Measurements from ENCODE around the gene SULF2.

SULF2 gene

DNA sequence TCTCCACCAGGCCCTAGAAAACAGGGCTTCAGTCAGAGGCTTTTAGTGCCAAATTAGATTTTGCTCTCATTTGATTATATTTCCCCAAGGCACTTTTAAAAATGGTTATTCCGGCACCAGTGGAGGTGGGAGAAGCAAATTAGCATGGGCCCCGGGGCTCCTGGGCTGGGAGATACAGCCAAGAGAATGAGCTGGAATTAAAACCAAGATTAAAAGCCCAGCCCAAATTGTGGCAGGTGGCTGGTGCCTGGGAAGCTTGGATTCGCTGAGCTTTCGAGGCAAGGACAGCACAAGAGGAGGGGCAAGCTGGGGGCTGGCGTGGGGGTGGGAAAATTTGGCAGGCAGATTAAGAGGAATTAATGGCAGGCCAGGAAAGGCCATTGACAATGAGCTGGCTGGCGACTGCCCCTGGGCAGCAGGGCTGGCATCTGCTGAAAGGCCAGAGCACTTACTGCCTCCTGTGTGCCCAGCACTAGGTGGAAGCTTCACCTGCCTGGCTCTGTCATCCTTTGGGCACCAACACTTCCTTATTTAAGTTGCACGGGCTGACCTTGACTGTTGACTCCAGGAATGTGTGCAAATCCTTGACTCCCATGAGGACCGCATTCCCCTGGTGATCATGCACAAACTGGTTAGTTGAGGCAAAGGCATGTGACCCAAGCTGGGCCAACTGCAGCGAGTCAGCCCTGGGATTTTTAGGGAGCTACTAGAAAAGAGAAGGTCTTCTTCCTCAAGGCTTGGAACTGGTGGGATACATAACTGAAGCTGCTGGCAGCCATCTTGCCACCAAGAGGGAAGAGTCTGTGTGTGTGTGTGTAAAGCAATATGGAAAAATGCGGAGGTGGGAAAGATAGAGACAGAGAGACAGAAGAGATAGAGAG lies 76.1 kb downstream of the SULF2 start:
- no peak for DNase-seq

DNA sequence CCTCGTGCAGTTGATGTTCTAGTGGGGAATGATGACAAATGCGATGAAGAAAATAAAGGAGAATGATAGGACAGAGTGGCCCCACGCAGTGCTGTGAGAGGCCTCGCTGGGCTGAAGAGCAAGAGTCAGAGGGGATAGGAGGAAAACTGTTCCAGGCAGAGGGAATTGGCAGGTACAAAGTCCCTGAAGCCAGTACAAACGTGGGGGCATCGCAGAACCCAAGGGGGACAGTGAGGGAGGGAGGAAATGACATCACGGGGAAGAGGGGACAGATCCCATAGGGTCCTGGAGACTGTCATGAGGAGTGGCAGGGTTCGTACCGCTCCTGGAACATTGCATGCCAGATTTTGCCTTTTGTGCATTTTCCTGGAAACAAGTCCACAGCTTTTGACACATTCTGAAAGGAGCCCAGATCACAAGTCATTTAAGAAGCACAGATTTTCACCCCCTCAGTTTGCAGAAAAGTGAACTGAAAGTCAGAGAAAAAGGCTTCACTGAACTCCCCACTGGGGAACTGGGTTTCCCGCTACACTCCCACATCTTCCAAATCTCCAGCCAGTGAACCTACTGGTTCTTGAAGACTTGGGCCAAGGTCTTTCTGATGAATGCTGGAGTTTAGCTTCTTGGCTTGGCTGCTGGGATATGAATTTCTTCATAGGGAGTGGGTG lies 77.0 kb downstream of the SULF2 start:
- no peak for DNase-seq

DNA sequence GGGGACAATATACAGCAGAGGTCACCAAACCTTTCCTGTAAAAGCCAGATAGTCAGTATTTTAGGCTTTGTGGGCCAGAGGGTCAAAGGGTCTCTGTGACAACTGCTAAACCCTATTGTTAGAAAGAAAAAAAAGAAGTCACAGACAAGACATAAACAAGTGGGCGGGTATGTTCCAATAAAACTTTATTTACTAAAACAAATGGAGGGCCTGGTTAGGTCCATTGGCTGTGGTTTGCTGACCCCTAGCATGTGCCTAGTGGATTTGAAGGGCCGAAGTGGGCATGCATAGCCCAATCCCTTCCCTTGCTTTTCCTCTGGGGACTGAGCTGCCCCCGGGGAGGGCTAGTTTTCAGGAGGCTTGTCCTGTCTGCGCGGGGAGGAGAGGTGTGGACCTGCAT lies 78.9 kb downstream of the SULF2 start:
- DNase-seq, result no peak

DNA sequence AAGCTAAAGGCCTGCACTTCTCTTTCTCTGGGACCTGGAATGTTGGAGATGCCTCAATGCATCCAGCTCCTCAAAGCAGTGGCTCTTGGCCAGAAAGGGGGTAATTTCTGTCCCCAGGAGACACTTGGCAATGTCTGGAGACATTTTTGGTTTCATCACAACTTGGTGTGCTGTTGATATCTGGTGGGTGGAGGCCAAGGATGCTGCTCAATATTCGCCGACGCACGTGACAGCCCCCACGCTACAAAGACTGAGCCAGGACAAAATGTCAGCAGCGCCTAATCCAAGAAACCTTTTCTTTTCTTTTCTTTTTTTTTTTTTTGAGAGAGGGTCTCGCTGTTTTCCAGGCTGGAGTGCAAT lies 79.8 kb downstream of the SULF2 start:
- DNase-seq, result no peak

DNA sequence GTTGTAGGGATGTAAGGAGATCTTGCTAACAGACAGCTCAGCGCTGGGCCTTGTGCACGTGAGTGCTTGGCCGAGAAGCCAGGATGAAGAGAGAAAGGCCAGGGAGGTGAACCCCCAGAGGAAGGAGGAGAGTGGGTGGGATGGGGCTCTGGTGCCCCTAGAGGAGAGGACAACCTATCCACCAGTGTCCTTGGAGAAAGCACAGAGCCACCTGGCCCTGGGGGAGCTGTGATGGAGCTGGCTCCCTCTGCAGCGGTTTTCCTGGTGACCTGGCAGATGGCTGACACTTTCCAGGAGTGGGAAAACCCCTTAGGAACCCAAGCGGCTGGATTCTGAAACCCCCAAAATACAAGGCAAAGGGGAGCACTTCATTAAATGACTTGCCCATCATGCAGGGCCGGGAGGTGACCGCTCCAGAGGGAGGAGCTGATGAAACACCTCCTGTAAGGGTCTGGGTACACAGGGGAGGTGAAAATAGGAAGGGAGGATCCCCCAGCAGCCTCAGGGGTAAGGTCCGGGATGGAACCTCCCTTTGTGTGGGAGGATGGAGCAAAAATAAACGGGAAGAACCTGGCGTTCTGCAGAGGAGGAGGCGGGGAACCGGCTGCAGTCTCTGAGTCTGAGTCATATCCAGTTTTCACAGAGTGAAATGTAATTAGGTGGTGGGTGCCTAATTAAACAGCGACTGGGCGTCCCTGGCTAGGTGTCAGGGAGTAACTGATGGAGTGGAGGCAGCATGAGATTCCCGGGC lies 80.4 kb downstream of the SULF2 start:
- no peak for DNase-seq

DNA sequence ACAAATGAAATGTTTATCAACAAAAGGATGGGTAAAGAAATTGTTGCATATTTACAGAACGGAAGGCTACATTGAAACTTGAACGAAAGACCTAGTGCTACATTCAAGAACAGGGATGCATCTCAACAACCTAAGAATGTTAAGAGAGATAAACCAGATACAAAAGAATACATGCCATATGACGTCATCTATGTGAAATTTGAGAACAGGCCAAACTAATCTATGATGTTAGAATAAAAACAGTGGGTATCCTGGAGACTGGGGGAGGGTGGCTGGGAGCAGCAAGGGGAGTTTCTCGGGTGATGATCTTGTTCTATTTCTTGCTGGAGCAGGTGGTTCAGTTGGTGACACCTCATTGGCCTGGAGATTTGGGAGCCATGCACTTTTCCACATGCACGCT lies 81.5 kb downstream of the SULF2 start:
- DNase-seq, result no peak

DNA sequence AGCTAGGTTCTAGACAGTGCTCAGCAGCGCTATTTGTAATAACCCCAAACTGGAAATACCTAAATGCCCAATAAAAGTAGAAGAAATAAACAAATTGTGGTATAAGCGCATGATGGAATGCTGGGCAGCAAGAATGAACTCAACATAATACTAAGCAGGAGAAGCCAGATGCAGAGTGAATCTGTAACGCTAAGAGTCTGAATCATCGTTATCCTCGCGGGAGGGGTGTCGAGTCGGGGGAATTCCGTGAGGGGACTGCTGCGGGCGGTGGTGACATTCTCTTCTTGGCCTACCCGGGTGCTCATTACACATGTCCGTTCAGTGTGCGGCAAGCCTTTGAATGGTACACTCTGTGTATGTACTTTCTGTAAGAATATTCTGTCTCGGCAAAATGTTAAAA lies 83.7 kb downstream of the SULF2 start:
- DNase-seq, result no peak

DNA sequence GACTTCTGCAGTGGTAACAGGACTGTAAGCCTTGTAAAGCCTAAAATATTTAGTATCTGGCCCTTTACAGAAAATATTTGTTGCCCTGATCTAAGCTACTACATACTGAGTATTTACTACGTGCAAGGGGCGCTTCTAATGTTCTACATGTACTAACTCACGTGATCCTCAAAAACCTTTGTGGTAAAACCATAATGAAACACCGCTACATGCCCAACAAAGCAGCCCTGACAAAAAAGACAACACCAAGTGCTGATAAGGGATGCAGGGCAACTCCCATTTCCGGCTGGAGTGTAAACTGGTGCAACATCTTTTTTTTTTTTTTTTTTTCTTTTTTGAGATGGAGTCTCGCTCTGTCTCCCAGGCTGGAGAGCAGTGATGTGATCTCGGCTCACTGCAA lies 85.0 kb downstream of the SULF2 start:
- DNase-seq, result no peak

DNA sequence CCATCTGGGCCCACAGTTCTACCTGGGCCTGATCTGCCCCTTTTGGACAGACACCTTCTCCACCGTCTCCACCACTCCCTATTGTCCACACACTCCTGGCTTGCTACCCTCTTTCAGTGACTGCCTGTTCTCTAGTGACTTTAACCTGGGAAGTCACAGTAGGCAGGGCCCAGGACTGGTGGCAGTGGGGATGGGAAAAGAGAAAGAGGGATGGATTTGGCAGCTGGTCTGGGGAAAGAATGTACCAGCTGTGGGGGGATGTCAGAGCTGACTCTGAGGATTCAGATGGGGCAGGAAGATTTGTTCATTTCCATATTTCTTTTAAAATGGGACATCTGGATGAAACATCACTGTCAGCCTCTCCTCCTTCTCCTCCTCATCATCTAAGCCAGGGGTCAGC lies 85.5 kb downstream of the SULF2 start:
- no peak for DNase-seq

DNA sequence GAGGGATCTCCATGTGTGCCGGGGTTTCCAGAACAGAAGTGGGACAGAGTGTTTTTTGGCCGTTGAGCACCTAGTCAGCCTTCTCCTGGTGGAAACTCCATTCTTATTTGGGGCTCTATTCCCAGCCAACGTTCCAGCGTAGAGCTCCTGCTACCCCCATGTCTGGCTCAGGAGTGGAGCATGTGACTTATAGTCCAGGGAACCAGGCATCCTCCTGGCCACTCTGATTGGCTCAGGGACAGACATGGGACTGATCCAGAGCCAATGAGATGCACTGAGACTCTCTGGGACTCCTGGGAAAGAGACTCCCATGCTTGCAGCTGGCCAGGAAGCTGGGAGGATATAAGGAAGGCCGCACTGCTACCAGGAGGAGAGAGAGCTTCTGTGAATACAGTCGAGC lies 87.1 kb downstream of the SULF2 start:
- DNase-seq, result no peak

DNA sequence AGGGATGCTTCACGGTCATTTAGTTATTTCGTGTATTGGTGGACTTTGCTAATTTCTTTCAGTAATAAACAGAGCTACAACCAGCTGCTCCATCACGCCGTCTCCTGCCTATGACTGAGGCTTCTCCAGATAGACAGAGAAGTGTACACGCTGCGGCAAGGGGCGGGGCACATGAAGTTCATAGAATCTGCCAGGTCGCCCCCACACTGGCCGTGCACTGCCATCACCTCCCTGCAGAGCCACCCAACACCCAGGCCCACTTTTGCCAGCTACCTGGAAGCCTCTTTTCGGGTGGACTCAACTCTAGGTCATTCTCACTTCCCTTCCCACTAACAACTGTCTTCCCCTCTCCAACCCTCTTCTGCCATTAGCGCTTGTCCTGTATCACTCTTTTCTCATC lies 88.4 kb downstream of the SULF2 start:
- no peak for DNase-seq

DNA sequence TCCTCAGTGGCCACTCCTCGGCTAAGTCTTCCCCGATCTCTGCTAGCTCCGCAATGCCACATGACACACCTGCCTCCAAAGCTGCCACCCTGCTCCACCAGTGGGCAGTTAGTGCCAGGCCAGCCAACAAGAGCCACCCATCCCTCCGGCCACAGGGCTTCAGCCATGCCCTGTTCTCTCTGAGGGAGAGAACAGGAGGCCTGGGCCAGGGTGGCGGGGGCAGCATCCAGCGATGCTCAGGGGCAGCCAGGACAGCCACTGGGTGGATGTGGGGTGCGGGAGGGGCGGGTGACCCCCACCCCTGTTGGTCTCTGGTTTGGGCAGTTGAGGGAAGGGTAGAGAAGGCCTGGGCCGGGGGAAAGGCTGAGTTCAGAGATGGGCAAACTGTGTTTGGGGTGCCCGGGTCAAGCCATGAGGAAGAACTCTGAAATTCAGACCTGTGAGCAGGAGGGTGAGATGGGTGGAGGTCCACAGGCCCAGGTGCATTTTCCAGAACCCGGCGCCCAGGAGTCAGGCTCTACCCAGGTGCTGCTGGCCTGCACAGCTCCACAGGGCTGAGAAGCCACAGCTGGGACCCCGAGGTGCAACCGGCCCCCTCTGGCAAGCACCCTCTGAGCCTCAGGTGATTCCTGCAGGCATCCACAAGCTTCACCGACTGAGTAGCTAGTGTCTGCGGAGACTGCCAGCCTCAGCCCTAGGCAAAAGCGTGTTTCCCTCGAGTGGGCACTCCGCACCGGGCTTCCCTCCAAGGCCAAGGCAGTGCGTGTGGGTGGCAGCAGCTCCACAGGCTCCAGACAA lies 91.1 kb downstream of the SULF2 start:
- no peak for DNase-seq

DNA sequence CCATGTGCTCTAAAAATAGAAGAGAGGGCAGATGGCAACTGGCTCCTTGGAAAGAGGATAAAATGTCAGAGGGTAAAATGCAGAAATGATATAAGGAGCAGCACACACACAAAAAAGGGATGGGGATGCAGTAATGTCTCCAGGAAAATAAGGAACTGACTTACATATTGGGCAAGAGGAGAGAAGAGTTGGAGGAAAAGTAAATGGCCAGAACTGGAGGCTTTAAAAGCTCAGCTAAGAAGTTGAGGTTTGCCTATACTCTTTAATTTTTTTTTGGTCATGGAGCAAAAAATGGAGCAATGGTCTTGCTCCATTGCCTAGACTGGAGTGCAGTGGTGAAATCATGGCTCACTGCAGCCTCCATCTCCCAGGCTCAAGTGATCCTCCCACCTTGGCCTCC lies 93.7 kb downstream of the SULF2 start:
- DNase-seq, result no peak

DNA sequence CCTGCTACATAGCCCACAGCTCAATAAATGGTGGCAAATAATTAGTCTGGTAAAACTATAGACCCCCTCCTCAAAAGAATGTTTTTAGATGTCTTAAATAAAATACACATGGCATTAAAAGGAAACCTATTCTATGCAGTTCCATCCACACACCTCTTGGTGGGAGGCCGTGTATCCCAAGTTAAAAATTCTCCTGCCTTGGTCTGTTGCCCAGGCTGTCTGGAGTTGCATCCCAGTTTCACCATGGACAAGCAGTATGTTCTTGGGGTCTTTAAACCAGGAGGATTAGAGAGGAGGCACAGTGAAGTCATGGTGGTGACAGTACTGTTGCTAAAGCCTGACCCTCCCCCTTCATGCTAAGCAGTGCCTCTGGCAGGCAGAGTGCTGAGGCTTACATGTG lies 95.5 kb downstream of the SULF2 start:
- no peak for DNase-seq

DNA sequence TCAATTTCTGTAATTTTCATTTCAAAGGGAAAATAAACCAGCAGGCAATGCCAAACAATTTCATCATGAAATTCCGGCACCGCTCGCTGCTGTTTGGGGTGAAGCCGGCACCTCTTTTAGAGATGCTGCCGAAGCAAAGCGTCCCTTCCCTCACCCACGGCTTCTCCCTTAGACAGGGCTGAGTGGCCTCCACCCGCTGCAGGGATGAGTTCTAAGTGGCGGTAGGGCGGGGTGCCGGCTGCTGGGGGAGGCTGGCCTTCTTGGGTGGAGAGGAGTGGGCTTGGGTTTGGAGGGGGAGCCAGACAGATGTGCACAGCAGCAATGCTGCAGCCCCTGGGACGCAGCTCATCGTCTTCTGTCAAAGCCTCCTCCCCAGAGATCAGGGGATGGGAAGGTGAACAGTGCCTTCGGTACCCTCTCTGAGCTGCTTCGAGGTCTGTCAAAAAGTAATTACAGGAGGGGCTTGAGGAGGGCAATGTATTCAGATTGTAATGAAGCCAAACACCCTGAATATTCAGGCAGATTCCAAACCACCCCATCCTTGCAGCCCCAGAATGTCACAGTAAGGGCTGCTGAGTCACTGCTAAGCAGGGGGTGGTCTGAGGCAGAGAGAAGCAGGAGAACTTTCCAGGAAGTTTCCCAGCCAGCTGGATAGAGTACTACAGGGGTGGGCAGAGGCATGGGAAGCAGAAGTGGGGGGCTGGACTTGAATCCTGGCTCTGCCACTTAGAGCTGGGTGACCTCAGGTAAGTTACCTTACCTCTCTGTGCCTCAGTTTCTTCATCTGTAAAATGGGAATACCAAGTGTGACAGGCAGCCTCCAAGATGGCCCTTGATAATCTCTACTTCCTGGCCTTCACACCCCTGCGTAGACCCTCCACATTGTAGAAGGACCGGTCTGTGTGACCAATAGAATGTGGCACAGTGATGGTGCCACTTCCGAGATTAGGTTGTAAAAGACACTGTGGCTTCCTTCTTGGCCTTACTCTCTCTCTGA lies 96.6 kb downstream of the SULF2 start:
- DNase-seq, result no peak

DNA sequence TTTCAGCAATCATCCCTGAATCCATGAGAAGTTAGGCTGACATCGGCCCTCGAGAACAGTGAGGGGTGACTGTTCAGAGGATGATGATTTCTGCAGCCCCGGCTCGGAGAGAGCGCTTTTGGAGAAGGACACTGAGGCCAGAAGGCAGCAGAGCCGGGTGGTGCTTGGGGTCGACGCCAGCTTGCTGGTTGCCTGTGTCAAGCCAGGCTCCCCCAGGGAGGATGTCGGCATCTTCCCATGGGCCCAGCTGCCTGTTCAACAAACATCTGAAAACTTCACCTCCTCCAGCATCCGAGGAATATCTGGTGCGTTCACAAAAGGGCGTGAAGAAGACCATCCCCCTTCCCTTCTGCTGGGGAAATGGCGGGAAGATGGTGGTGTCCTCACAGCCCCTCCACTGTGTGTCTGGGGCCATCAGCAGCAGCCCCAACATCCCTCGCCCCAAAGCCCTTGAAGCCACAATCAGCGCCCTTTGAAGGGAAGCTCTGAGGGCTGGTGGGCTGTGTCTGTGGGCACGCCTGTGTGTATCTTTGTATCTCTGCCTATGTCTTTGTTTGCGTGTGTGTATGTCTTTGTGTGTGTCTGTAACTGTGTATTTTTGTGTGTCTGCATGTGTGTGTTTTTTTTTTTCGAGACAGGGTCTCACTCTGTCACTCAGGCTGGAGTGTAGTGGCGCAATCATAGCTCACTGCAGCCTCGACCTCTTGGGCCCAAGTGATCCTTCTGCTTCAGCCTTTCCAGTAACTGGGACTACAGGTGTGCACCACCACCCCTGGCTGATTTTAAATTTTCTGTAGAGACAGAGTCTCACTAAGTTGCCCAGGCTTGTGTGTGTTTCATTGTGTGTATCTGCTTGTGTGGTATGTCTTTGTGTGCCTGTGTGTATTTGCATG lies 97.9 kb downstream of the SULF2 start:
- no peak for DNase-seq

DNA sequence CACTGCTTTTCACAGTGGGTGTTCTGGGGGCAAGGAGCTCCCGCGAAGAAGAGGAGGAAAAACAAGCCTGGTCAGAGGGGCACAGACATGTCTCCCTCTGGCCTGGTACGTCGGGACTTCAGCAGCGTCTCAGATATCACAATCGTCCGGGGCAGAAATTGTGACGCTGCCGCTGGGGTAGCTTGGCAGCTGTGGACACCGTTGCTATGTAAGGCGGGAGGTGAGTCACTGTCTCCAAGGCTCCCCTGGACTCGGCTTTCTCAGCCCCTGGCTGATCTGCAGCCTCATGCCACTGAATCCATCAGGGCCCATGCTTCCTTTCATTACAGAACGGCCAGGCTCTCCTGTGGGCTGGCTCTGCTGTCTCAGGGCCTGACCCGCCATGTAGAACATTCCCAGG lies 98.7 kb downstream of the SULF2 start:
- no peak for DNase-seq

DNA sequence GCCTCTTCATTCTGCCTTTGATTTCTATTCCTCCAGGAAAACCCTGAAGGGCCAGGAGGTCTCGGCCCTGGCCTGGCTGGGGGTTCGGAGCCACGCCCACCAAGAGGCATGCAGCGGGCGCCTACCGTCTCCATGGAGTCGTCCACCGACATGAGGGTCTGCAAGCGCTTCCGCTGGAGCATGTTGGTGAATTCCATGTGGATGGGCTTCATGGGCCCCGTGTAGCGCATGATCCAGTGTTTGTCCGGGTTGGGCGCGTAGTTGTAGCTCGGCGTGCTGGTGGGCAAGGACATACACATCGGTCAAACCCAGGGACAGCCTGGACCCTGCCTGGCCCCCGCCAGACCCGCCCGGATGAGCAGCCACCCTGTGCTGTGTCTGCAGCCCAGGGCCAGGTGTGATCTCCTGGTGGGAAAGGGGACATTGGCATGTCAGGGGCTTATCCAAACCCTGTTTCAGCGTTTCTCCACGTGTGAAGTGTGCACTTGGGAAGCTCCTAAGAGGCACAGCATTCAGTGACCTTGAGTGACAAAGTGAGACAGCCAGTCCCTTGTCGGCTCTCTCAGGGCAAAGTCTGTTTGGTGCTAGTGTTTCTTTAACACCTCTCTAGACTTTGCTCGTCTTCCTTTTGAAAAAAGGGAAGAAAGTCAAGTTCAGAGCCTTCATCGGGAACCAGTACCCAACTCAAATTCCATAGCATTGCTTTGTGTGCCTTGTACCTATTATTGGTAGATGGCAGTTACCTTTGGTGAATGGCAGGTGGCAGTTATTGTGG lies 100.8 kb downstream of the SULF2 start:
- no peak for DNase-seq

DNA sequence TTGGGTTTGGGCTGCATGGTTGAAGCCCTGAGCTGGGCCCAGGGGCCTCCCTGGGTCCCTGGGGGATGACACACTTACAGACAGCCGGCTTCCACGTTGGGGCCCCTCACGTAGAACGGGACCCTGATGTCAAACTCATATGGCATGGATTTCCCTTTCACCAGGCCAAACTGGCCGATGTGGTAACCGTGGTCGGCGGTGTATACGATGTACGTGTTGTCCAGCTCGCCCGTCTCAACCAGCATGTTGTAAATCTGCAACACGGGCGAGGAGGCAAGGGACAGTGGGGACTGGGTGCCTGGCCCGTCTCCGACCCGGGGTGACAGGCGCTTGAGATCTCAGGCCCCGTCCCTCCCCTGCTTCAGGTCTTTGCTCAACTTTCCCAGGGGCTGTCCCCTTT lies 102.4 kb downstream of the SULF2 start:
- no peak for DNase-seq

Measured in CD4-positive, alpha-beta T cell treated with Interferon gamma for 1 hour (primary cell).